Smooth muscle cell (in vitro differentiated cells): Measurements from ENCODE around the gene PROM1. TPM values are rescaled to one million over a fixed set of nuclear protein-coding genes. Genes with fewer than 3 reads are reported as not detected.

Experiments
- DNase-seq: peaks from one replicate; lab custom pipeline; 2025; ENCODE audit not compliant: unreplicated experiment; lab: John Stamatoyannopoulos, UW
- H2AFZ ChIP-seq: fragments of 200-600 bp; sonication (generic); 2 replicates; pipeline ENCODE4 v1.6.0; 2016; ENCODE audit warnings: antibody characterized with exemption, low read depth, mild to moderate bottlenecking
- H3F3A ChIP-seq: fragments of 200-600 bp; sonication (generic); 2 replicates; pipeline ENCODE4 v1.6.0; 2017; ENCODE audit warnings: antibody characterized with exemption, low read depth
- H3K27ac ChIP-seq: fragments of 200-600 bp; sonication (generic); 2 replicates; pipeline ENCODE4 v1.5.1; 2016; ENCODE audit warnings: low read depth, mild to moderate bottlenecking
- H3K27me3 ChIP-seq: fragments of 200-600 bp; sonication (generic); 2 replicates; pipeline ENCODE4 v1.6.1; 2016; ENCODE audit warnings: low read depth, mild to moderate bottlenecking
- H3K36me3 ChIP-seq: fragments of 200-600 bp; sonication (generic); 2 replicates; pipeline ENCODE4 v1.5.1; 2016; ENCODE audit warnings: low read depth
- H3K4me1 ChIP-seq: fragments of 200-600 bp; sonication (generic); 2 replicates; pipeline ENCODE4 v1.5.1; 2016; ENCODE audit warnings: low read depth
- H3K4me2 ChIP-seq: fragments of 200-600 bp; sonication (generic); 2 replicates; pipeline ENCODE4 v1.6.0; 2016; ENCODE audit warnings: mild to moderate bottlenecking
- H3K4me3 ChIP-seq: fragments of 200-600 bp; sonication (generic); 2 replicates; pipeline ENCODE4 v1.5.1; 2016; ENCODE audit warnings: mild to moderate bottlenecking
- H3K79me2 ChIP-seq: fragments of 200-600 bp; sonication (generic); 2 replicates; pipeline ENCODE4 v1.6.0; 2016; ENCODE audit warnings: low read depth, mild to moderate bottlenecking
- H3K9ac ChIP-seq: fragments of 200-600 bp; sonication (generic); 2 replicates; pipeline ENCODE4 v1.6.0; 2016; ENCODE audit warnings: low read depth
- H3K9me3 ChIP-seq: fragments of 200-600 bp; sonication (generic); replicated peaks from 2 replicates; pipeline ENCODE4 v1.5.1; 2016; ENCODE audit warnings: low read depth
- H4K20me1 ChIP-seq: fragments of 200-600 bp; sonication (generic); 2 replicates; pipeline ENCODE4 v1.6.0; 2016; ENCODE audit warnings: low read depth
- CTCF ChIP-seq: fragments of 200-600 bp; sonication (generic); IDR thresholded peaks from 2 replicates; pipeline ENCODE4 v1.5.1; 2017; ENCODE audit warnings: borderline replicate concordance, mild to moderate bottlenecking, antibody characterized with exemption; ENCODE audit not compliant: insufficient read depth, poor library complexity, severe bottlenecking
- WGBS: methylation state at CpG from one replicate; pipeline ENCODE4 v1.1.7; 2016; ENCODE audit warnings: low lambda C conversion rate; 5-methylcytosine and 5-hydroxymethylcytosine counted together
- polyA plus RNA-seq: library from polyadenylated mRNA; unstranded; fragments of >200 nt; fragmentation: Nextera tagmentation; extraction: Ambion mirVana; gene quantifications from 2 replicates; pipeline ENCODE4 v1.2.1, GENCODE V29; 2016
- total RNA-seq: library from RNA; depleted of rRNA; stranded (reverse); fragments of >200 nt; gene quantifications from 2 replicates; pipeline ENCODE4 v1.2.3, GENCODE V29; 2014

Gene PROM1
- total and polyA plus RNA-seq, 2 experiments from 2014 or later: 0.56 to 1.7 TPM

GRCh38 chr4:15918484-15919129 lies 165.2 kb downstream of the PROM1 start:
- TF ChIP-seq CTCF: no peak
- Histone ChIP-seq H3K27ac (no peak overlapping the region), H3F3A (no peaks in the 10 kb centered on the region), H3K4me1 (peaks cover 6% of the 10 kb centered on the region), H3K9ac (no peak overlapping the region), H4K20me1 (no peaks in the 10 kb centered on the region), H2AFZ (no peak overlapping the region), H3K79me2 (no peaks in the 10 kb centered on the region), H3K9me3 (no peaks in the 10 kb centered on the region), H3K36me3 (no peaks in the 10 kb centered on the region), H3K27me3 (peaks cover 11% of the 10 kb centered on the region), H3K4me3 (no peak overlapping the region), H3K4me2 (no peak overlapping the region)
- 83% methylated on average over 4 of the region's 4 CpGs for WGBS
- no peak for DNase-seq

Other genes starting within 250 kb of the PROM1 start
- gene FGFBP1, start 145.3 kb downstream of the PROM1 start, total RNA-seq: 0.45 TPM in 1 of 2 replicates, not detected in the other
- 0.34 TPM in 1 of 2 replicates, not detected in the other for gene FGFBP1, start 145.3 kb downstream of the PROM1 start, polyA plus RNA-seq
- gene FGFBP2, start 120.8 kb downstream of the PROM1 start, total RNA-seq: not detected in 2 replicates
- gene FGFBP2, start 120.8 kb downstream of the PROM1 start, polyA plus RNA-seq: not detected in 2 replicates
- 12.9 and 15.6 TPM in 2 replicates for gene TAPT1, start 142.4 kb upstream of the PROM1 start, total RNA-seq
- 6.1 and 7.9 TPM in 2 replicates for gene TAPT1, start 142.4 kb upstream of the PROM1 start, polyA plus RNA-seq